Vagina (tissue), 2 donors: ENCODE measurements around the gene DLX6. TPM values are rescaled to one million over a fixed set of nuclear protein-coding genes. Genes with fewer than 3 reads are reported as not detected.

Experiments used
- DNase-seq, 2 donors: peaks; one replicate each; pipeline ENCODE4 v3.0.0-alpha.2; 2017; ENCODE audit errors: extremely low spot score in 2 of 2
- H3K27ac ChIP-seq: fragments of 200-600 bp; sonication (generic); one replicate; pipeline ENCODE4 v1.5.1; 2019
- H3K27me3 ChIP-seq: fragments of 200-600 bp; sonication (generic); one replicate; pipeline ENCODE4 v1.5.1; 2019
- H3K36me3 ChIP-seq, 2 donors: fragments of 200-600 bp; sonication (generic); one replicate each; pipeline ENCODE4 v1.5.1; 2017 to 2019
- H3K4me1 ChIP-seq: fragments of 200-600 bp; sonication (generic); one replicate; pipeline ENCODE4 v1.5.1; 2019
- H3K4me3 ChIP-seq, 2 donors: fragments of 200-600 bp; sonication (generic); 1 replicate in 1 of 2; 2 replicates in 1 of 2; pipeline ENCODE4 v1.5.1; 2016 to 2019
- H3K9me3 ChIP-seq: fragments of 200-600 bp; sonication (generic); one replicate; pipeline ENCODE4 v1.5.1; 2019
- POLR2A ChIP-seq, 2 donors: fragments of 450-650 bp; IDR thresholded peaks; one replicate each; pipeline ENCODE4 v1.6.1; 2017; ENCODE audit warnings: antibody characterized with exemption in 2 of 2, mild to moderate bottlenecking in 2 of 2, moderate library complexity in 2 of 2
- POLR2AphosphoS5 ChIP-seq, 2 donors: sonication (generic); formaldehyde crosslinking; IDR thresholded peaks; one replicate each; pipeline ENCODE4 v1.9.0; 2017; ENCODE audit warnings: antibody characterized with exemption in 2 of 2, mild to moderate bottlenecking in 2 of 2, low read depth in 1 of 2; ENCODE audit not compliant: insufficient read depth in 1 of 2
- intact Hi-C: fragments of 100-400 bp; cut with DNase I; formaldehyde crosslinking; loops from one replicate; pipeline ENCODE4 v1.15.1; 2023
- total RNA-seq: library from RNA; depleted of rRNA; stranded (reverse); fragments of >200 nt; gene quantifications from one replicate; pipeline ENCODE4 v1.2.3, GENCODE V29; 2016
- TF ChIP-seq, protein P1 (sequence below), 3 experiments: fragments of 450-650 bp in 2 of 3; fragments of 200-600 bp in 1 of 3; sonication (generic) in 1 of 3; IDR thresholded peaks; one replicate each; pipeline ENCODE4 v1.5.1; 2017 to 2019; ENCODE audit warnings: antibody characterized with exemption in 3 of 3, mild to moderate bottlenecking in 2 of 3, moderate library complexity in 2 of 3

The DLX6 gene
- total RNA-seq, 1 donor from 2014 or later: not detected

DNA sequence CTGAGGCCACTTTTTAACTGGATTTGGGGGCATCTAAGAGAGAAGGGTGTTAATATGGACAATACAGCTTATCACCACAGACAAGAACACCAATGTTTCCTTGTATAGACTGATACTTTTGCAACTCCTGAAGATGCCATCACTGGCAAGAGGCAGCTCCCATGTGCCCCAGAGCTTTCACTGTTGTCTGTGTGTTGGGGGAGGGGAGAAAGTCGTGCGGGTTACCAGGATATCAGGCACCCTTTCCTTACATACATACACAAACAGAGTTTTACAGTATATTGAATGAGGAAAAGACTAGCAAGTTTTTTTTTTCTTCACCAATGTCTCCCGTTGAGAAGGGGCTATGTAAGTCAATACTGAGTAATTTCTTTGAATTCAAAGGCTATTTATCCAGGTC, 4.1 kb upstream of the DLX6 start:
- Histone ChIP-seq H3K27ac (no peak overlapping the region), H3K27me3 (peaks cover 23% of the 10 kb centered on the region), H3K4me3 (no peak overlapping the region), H3K36me3 (no peaks in the 10 kb centered on the region), H3K9me3 (no peaks in the 10 kb centered on the region), H3K4me1 (peaks cover 24% of the 10 kb centered on the region)
- no peak for DNase-seq
- TF ChIP-seq POLR2AphosphoS5 (IDR thresholded peaks at IDR 0.05; ENCODE audit: insufficient read depth in 1 of 2, low read depth in 1 of 2) (no peak), POLR2A (IDR thresholded peaks at IDR 0.05) (no peak)
- TF ChIP-seq, protein P1, sequence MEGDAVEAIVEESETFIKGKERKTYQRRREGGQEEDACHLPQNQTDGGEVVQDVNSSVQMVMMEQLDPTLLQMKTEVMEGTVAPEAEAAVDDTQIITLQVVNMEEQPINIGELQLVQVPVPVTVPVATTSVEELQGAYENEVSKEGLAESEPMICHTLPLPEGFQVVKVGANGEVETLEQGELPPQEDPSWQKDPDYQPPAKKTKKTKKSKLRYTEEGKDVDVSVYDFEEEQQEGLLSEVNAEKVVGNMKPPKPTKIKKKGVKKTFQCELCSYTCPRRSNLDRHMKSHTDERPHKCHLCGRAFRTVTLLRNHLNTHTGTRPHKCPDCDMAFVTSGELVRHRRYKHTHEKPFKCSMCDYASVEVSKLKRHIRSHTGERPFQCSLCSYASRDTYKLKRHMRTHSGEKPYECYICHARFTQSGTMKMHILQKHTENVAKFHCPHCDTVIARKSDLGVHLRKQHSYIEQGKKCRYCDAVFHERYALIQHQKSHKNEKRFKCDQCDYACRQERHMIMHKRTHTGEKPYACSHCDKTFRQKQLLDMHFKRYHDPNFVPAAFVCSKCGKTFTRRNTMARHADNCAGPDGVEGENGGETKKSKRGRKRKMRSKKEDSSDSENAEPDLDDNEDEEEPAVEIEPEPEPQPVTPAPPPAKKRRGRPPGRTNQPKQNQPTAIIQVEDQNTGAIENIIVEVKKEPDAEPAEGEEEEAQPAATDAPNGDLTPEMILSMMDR (IDR thresholded peaks at IDR 0.05): no peak
- intact Hi-C loops: no loop called here

DNA sequence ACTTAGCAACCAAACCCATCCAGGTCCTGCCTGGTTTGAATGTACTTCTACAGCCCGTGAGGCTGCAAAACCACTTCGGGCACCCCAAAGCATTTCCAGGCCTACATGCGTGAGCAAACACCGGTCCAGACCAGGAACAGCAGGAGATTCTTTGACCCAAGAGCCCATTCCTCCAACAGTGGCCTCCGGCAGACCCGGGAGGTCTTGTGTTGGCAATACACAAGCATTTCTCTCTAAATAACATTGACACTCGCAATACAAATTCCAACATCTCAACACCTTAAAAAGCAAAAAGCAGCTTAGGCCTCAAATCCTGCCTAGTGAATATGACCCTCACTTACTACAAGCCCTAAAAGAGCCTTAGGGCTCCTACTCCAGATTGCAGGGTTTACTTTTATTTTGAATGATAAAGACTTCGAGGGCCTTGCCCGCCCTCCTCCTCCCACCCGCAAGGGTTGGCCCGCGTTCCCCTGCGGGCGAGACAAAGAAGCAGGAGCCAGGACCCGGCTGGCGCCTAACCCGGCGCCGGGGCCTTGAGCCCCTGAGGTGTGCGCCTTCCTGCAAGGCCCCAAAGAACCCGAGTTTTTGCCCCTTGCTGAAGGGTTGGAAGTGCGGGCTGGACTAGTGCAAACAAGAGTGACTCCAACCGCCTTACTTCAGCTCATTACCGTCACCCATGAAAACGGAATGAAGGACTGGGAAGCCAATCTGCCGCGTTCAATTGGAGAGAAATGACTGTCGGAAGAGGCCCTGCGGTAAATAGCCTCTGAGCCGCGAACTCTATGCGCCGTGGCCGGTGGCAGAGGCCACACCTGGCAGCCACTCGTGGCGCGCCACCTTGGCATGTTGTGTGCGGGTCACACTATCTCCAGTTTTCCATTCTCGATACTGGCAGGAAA, 3.4 kb upstream of the DLX6 start:
- no peaks in the 10 kb centered on the region for H3K36me3 ChIP-seq
- DNase-seq: no peak
- H3K27ac ChIP-seq: no peak overlapping the region
- H3K4me3 ChIP-seq: no peak overlapping the region
- no peaks in the 10 kb centered on the region for H3K9me3 ChIP-seq
- peaks cover 24% of the 10 kb centered on the region for H3K4me1 ChIP-seq
- TF ChIP-seq POLR2AphosphoS5 (IDR thresholded peaks at IDR 0.05; ENCODE audit: insufficient read depth in 1 of 2, low read depth in 1 of 2) (no peak), POLR2A (IDR thresholded peaks at IDR 0.05) (no peak)
- TF ChIP-seq, protein P1 (IDR thresholded peaks at IDR 0.05): no peak
- intact Hi-C loops: no loop called here
- H3K27me3 ChIP-seq: peaks cover 19% of the 10 kb centered on the region

DNA sequence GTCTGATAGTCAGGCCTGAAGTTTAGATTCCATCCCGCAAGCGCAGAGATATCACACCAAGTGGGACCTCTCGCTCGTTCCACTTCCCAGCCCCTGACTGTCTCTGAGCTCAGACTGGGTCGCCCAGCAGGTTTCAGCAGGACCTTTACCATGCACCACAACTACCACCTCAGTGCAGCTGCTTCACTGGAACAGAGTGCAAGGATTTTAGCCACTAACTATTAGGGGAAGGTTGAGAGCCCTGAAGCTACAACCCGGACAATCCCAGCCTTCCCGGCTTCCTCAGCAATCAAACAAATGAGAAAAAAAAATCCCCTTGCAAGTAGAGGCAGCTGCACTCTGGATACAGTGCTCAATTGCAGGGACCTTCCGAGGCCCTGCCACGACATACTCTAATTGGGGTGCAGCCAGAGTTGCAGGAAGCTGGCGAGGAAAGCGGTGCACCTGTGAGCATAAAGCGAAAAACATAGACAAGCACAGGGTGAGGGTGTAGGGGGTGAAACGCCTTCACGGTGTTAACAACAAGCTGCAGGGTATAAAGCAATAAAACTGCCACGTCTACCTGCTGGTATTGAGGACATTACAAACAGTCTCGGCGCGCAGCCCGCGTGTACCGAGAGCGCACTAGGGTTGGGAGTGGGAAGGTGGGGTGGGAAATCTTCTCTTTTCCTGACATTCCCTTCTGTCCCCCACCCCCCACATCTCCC, 2.6 kb upstream of the DLX6 start:
- Histone ChIP-seq H3K9me3 (no peaks in the 10 kb centered on the region), H3K27ac (no peak overlapping the region), H3K4me1 (peaks cover 24% of the 10 kb centered on the region), H3K36me3 (no peaks in the 10 kb centered on the region), H3K4me3 (no peak overlapping the region), H3K27me3 (peaks cover 11% of the 10 kb centered on the region)
- intact Hi-C loops: no loop called here
- TF ChIP-seq POLR2A (IDR thresholded peaks at IDR 0.05) (no peak), POLR2AphosphoS5 (IDR thresholded peaks at IDR 0.05; ENCODE audit: insufficient read depth in 1 of 2, low read depth in 1 of 2) (no peak)
- TF ChIP-seq, protein P1 (IDR thresholded peaks at IDR 0.05): no peak
- no peak for DNase-seq

DNA sequence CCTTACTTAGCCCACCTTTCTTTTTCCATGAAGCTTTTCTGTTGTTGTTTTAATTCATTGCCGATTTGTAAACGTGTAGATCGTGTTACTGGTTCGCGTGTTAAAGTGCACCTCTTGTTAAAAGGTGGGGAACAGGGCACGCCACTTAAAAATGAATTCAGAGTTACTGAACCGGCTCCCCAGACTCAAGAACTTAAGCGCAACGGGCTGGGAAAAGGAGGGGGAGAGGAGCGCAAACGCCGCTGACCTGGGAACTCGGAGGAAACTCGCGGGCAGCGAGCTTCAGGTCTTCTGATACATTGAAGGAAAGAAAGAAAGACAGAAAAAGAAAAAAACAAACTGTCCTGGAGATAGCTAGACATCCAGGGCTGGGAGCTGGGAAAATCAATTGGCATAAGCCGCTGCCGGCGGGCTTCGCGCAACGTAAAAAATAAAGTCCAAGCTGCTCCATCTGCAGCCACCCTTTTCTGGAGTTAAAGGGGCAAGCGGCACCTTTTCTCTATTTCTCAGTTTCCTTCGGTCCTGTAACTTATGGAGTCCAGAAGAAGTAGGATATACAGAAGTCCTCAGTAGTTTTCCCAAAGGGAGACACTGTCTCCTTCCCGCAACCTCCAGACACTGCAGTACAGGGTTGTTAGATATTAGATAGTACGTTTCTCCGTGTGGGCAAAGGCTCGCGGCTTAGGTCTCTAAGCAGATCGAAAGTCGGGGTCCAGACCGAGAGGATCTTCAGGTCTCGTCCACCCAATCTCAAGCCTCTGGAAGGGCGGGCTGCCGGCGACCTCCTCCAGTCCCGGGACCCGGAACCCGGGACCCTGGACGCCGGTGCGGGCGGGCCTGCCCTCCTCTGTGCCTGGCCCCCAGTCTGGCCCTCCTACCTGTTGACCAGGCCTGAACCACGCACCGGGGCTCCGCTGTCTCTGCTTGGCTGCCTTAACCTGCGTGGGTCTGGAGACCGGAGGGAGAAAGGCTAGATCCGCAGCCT, 1.8 kb upstream of the DLX6 start:
- TF ChIP-seq POLR2AphosphoS5 (IDR thresholded peaks at IDR 0.05; ENCODE audit: insufficient read depth in 1 of 2, low read depth in 1 of 2) (no peak), POLR2A (IDR thresholded peaks at IDR 0.05) (no peak)
- TF ChIP-seq, protein P1 (IDR thresholded peaks at IDR 0.05): no peak
- DNase-seq: no peak
- H3K27me3 ChIP-seq: peaks cover 10% of the 10 kb centered on the region
- H3K4me1 ChIP-seq: peaks cover 24% of the 10 kb centered on the region
- no peak overlapping the region for H3K4me3 ChIP-seq
- H3K36me3 ChIP-seq: no peaks in the 10 kb centered on the region
- no peak overlapping the region for H3K27ac ChIP-seq
- intact Hi-C loops: no loop called here
- H3K9me3 ChIP-seq: no peaks in the 10 kb centered on the region
